Motor neuron (in vitro differentiated cells): Measurements from ENCODE around the gene TNS2. TPM values are rescaled to one million over a fixed set of nuclear protein-coding genes. Genes with fewer than 3 reads are reported as not detected.

Experiments
- ATAC-seq, 8 experiments: fragments of 200-7000 bp; cut with Tn5 transposase; replicated peaks in 6 of 8; 2 replicates each; pipeline ENCODE4 v1.8.0; 2021; ENCODE audit warnings: mild to moderate bottlenecking in 8 of 8, moderate library complexity in 8 of 8
- H3K27ac ChIP-seq, 2 donors: fragments of 250-450 bp; sonication (Bioruptor Pico); 2 replicates each; pipeline ENCODE4 v1.9.0; 2021; ENCODE audit warnings: antibody characterized with exemption in 2 of 2, mild to moderate bottlenecking in 2 of 2, moderate library complexity in 1 of 2
- H3K4me1 ChIP-seq, 2 donors: fragments of 250-450 bp; sonication (Bioruptor Pico); replicated peaks in 1 of 2; 2 replicates each; pipeline ENCODE4 v1.6.1; 2021; ENCODE audit warnings: antibody characterized with exemption in 2 of 2, mild to moderate bottlenecking in 2 of 2, moderate library complexity in 1 of 2
- H3K4me3 ChIP-seq, 5 donors: fragments of 250-450 bp; sonication (Bioruptor Pico); 2 replicates each; pipeline ENCODE4 v1.9.0; 2021; ENCODE audit warnings: antibody characterized with exemption in 5 of 5, mild to moderate bottlenecking in 5 of 5, moderate library complexity in 4 of 5
- WGBS, 10 experiments: fragments of 450-650 bp; shearing (Covaris generic); methylation state at CpG; one replicate each; pipeline ENCODE4 v1.0.0; 2022; 5-methylcytosine and 5-hydroxymethylcytosine counted together
- in situ Hi-C, 9 experiments: fragments of 400-800 bp; cut with MboI; loops; one replicate each; pipeline ENCODE4 v1.15.0; 2021; ENCODE audit warnings: low sequenced_read_pairs in 9 of 9, low pct_unique_long_range_greater_than_20kb in 2 of 9; ENCODE audit not compliant: unreplicated experiment in 9 of 9
- total RNA-seq, 8 experiments: library from RNA; unstranded; fragments of 300-600 nt; gene quantifications; 2 replicates each; pipeline versions ENCODE4 v1.2.3 to v1.2.4, GENCODE V29; 2022

TNS2 gene
- total RNA-seq, 8 experiments from 2014 or later, result 3.4 to 24.6 (median 7.6) TPM

GRCh38 chr12:53070877-53071492, 21.1 kb downstream of the TNS2 start:
- in situ Hi-C loops, result no loop called here
- ATAC-seq, result peak in 5 of 8 experiments; percentile 29 to 86 (median 48)
- peaks cover 0 to 5% of the 10 kb centered on the region in 2 donors for H3K4me1 ChIP-seq
- H3K4me3 ChIP-seq, result no peak overlapping the region
- 20 to 100% (median 50%) methylated on average over 1 to 2 of the region's 7 CpGs; no CpG with 5 or more reads in 6 of the 10 experiments for WGBS, 10 experiments
- H3K27ac ChIP-seq, result no peak overlapping the region

GRCh38 chr12:53071591-53072551, 22.0 kb downstream of the TNS2 start:
- Histone ChIP-seq H3K4me1 (peaks cover 0 to 5% of the 10 kb centered on the region in 2 donors), H3K27ac (no peak overlapping the region), H3K4me3 (no peak overlapping the region)
- ATAC-seq, result peak in 1 of 8 experiments; percentile 41
- 0 to 83% (median 45%) methylated on average over 1 to 11 of the region's 11 CpGs; no CpG with 5 or more reads in 3 of the 10 experiments for WGBS, 10 experiments
- in situ Hi-C loops, result no loop called here

- ATAC-seq, result no peak
- Histone ChIP-seq H3K27ac (no peak overlapping the region), H3K4me1 (peaks cover 9 to 13% of the 10 kb centered on the region in 2 donors), H3K4me3 (no peak overlapping the region)
- in situ Hi-C loops, result no loop called here
- WGBS, 10 experiments, result 82 to 95% (median 90%) methylated on average over 3 to 6 of the region's 6 CpGs; no CpG with 5 or more reads in 5 of the 10 experiments
These were observed 24.0 kb downstream of the TNS2 start for GRCh38 chr12:53073881-53074280.

GRCh38 chr12:53074283-53074998, 24.6 kb downstream of the TNS2 start:
- Histone ChIP-seq H3K4me3 (no peak overlapping the region), H3K27ac (no peak overlapping the region), H3K4me1 (peaks cover 9 to 13% of the 10 kb centered on the region in 2 donors)
- 63 to 100% (median 96%) methylated on average over 1 to 7 of the region's 11 CpGs; no CpG with 5 or more reads in 1 of the 10 experiments for WGBS, 10 experiments
- no peak for ATAC-seq
- in situ Hi-C loops, result no loop called here

GRCh38 chr12:53074999-53075370, 25.1 kb downstream of the TNS2 start:
- in situ Hi-C loops, result no loop called here
- Histone ChIP-seq H3K4me3 (no peak overlapping the region), H3K27ac (no peak overlapping the region), H3K4me1 (peaks cover 11 to 15% of the 10 kb centered on the region in 2 donors)
- 67 to 100% (median 93%) methylated on average over 1 to 3 of the region's 3 CpGs; no CpG with 5 or more reads in 1 of the 10 experiments for WGBS, 10 experiments
- no peak for ATAC-seq

- no peak overlapping the region for H3K4me3 ChIP-seq
- H3K27ac ChIP-seq, result no peak overlapping the region
- no peak for ATAC-seq
- in situ Hi-C loops, result no loop called here
- peaks cover 13 to 19% of the 10 kb centered on the region in 2 donors for H3K4me1 ChIP-seq
- WGBS, 10 experiments, result 100% methylated on average over 1 to 2 of the region's 3 CpGs; no CpG with 5 or more reads in 5 of the 10 experiments
These were observed 26.6 kb downstream of the TNS2 start for GRCh38 chr12:53076461-53076860.

- H3K4me1 ChIP-seq, result peaks cover 13 to 19% of the 10 kb centered on the region in 2 donors
- no peak for ATAC-seq
- 83 to 100% (median 95%) methylated on average over 1 to 8 of the region's 8 CpGs; no CpG with 5 or more reads in 1 of the 10 experiments for WGBS, 10 experiments
- no peak overlapping the region for H3K27ac ChIP-seq
- in situ Hi-C loops, result no loop called here
- no peak overlapping the region for H3K4me3 ChIP-seq
These were observed 27.2 kb downstream of the TNS2 start for GRCh38 chr12:53077030-53077429.

- Histone ChIP-seq H3K27ac (peak overlapping the region; percentile 82 to 96), H3K4me3 (peak overlapping the region; percentile 48 to 57 (median 55)), H3K4me1 (peaks cover 13 to 14% of the 10 kb centered on the region in 2 donors)
- peak in 3 of 8 experiments; percentile 10 to 70 (median 64) for ATAC-seq
- 0 to 83% (median 7%) methylated on average over 1 to 8 of the region's 25 CpGs; no CpG with 5 or more reads in 2 of the 10 experiments for WGBS, 10 experiments
- in situ Hi-C loops, result no loop called here
These were observed 28.8 kb downstream of the TNS2 start for GRCh38 chr12:53078425-53079225.

GRCh38 chr12:53079226-53080117, 29.6 kb downstream of the TNS2 start, which contains the start of gene SPRYD3:
Gene SPRYD3, minus strand, starts transcription at chr12:53079390. Its CDS starts 57 bp downstream, at chr12:53079333.
- ATAC-seq, result peak; percentile 93 to 98 (median 96)
- peak within 1 kb of the TSS; percentile 48 to 57 (median 55) for H3K4me3 ChIP-seq
- in situ Hi-C loops, result no loop called here
- H3K4me1 ChIP-seq, result peaks cover 13 to 14% of the 10 kb centered on the region in 2 donors
- WGBS, 10 experiments, result 0 to 23% (median 6%) methylated on average over 1 to 20 of the region's 67 CpGs; no CpG with 5 or more reads in 2 of the 10 experiments
- peak within 1 kb of the TSS; percentile 94 to 96 for H3K27ac ChIP-seq

GRCh38 chr12:53082637-53083175, 32.8 kb downstream of the TNS2 start:
- Histone ChIP-seq H3K4me1 (peaks cover 11 to 14% of the 10 kb centered on the region in 2 donors), H3K4me3 (no peak overlapping the region), H3K27ac (no peak overlapping the region)
- in situ Hi-C loops, result no loop called here
- 17 to 89% (median 56%) methylated on average over 1 to 2 of the region's 2 CpGs for WGBS, 10 experiments
- no peak for ATAC-seq

- ATAC-seq, result no peak
- H3K4me3 ChIP-seq, result no peak overlapping the region
- in situ Hi-C loops, result no loop called here
- H3K4me1 ChIP-seq, result no peaks in the 10 kb centered on the region
- no peak overlapping the region for H3K27ac ChIP-seq
- 14 to 100% (median 93%) methylated on average over 1 to 3 of the region's 3 CpGs; no CpG with 5 or more reads in 4 of the 10 experiments for WGBS, 10 experiments
These were observed 36.5 kb downstream of the TNS2 start for GRCh38 chr12:53086361-53086760.
